HL-60 (cell line): ENCODE measurements around the gene ITIH4.

ENCODE experiments used
- CTCF ChIP-seq: IDR thresholded peaks from one replicate; pipeline ENCODE4 v1.5.1; 2011; ENCODE audit warnings: low read length, control low read depth, inconsistent platforms; ENCODE audit not compliant: insufficient read depth
- POLR2AphosphoS5 ChIP-seq: IDR thresholded peaks from 2 replicates; pipeline ENCODE4 v1.6.1; 2012; ENCODE audit warnings: low read depth
- TF ChIP-seq, protein P1 (sequence below): IDR thresholded peaks from 2 replicates; pipeline ENCODE4 v1.6.1; 2012; ENCODE audit warnings: low read depth; ENCODE audit not compliant: insufficient replicate concordance

DNA sequence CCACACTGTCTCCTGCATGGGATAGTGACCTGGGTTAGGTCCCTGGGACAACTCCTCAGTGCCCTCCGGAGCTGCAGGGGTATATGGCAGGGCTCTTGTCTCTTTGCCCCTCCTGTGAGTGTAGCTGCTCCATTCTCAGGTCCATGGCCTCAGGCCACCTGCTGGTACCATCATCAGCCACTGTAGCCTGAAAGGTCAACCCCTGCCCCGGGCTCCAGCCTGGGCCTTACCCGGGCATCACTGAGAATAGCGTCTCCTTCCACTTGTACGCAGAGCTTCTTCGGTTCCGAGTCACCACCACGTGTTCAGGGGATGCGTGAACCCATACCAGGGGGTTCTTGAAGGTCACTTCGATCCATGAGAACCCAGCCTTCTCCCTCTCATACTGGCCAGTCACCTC is 13.8 kb downstream of the ITIH4 start:
- no peak for TF ChIP-seq CTCF
- no peak for TF ChIP-seq POLR2AphosphoS5
- TF ChIP-seq, protein P1, sequence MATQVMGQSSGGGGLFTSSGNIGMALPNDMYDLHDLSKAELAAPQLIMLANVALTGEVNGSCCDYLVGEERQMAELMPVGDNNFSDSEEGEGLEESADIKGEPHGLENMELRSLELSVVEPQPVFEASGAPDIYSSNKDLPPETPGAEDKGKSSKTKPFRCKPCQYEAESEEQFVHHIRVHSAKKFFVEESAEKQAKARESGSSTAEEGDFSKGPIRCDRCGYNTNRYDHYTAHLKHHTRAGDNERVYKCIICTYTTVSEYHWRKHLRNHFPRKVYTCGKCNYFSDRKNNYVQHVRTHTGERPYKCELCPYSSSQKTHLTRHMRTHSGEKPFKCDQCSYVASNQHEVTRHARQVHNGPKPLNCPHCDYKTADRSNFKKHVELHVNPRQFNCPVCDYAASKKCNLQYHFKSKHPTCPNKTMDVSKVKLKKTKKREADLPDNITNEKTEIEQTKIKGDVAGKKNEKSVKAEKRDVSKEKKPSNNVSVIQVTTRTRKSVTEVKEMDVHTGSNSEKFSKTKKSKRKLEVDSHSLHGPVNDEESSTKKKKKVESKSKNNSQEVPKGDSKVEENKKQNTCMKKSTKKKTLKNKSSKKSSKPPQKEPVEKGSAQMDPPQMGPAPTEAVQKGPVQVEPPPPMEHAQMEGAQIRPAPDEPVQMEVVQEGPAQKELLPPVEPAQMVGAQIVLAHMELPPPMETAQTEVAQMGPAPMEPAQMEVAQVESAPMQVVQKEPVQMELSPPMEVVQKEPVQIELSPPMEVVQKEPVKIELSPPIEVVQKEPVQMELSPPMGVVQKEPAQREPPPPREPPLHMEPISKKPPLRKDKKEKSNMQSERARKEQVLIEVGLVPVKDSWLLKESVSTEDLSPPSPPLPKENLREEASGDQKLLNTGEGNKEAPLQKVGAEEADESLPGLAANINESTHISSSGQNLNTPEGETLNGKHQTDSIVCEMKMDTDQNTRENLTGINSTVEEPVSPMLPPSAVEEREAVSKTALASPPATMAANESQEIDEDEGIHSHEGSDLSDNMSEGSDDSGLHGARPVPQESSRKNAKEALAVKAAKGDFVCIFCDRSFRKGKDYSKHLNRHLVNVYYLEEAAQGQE, result no peak
